ENCODE data around the gene MOB1B. TPM values are rescaled to one million over a fixed set of nuclear protein-coding genes. Genes with fewer than 3 reads are reported as not detected.
"Not testable (repeated sequence)": the region's sequence is repeated elsewhere in the genome, so short reads cannot be mapped to it uniquely, and the experiment has no call there.

MOB1B gene
- total and polyA plus RNA-seq, 8 donors, result 0.87 to 48.8 (median 4.6) TPM

DNA sequence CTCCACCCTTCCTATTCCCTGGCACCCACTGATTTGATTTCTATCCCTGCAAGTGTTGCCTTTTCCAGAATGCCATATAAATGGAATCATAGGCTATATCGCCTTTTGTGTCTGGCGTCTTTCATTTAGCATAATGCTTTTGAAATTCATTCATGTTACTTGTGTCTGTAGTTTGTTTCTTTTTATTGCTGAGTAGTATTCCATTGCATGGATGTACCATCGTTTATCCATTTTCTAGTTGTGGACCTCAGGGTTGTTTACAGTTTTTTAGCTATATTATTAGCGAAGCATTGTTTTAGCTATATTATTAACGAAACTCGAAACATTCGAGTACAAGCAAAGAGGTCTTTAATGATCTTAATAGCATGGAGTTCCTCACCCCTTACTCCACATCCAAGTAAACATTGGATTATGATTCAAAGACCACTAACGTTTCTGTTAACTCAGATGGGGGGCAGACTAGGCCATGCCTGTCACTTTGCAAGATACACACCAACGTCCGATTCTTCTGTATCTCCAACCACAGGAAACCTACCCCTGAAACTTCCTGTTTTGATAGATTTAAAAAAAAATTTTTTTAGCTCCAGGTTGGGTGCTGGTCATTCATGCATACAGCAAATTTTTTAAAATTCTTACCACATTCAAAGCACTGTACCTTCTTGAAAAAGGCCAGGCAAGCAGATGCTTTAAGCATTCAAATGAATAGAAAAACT is 92.4 kb downstream of the MOB1B start:
- Histone ChIP-seq H3K4me1 (peaks cover 11 to 53% (median 34%) of the 10 kb centered on the region in 4 donors), H3K27me3 (no peaks in the 10 kb centered on the region), H3K36me3 (peaks cover 0 to 13% (median 4%) of the 10 kb centered on the region in 4 donors), H3K27ac (peak overlapping the region in 4 of 5 donors; percentile 87 to 92 (median 90)), H3K9me3 (no peaks in the 10 kb centered on the region), H3K4me3 (peak overlapping the region; percentile 81 to 92 (median 86))
- DNase-seq, result no peak
- WGBS, 5 donors, result 66 to 72% (median 66%) methylated on average over 10 of the region's 10 CpGs
- intact Hi-C loops (cut with DNase I; ENCODE audit: low total_unique reads), result loop anchor here (10.0 kb wide), 1 partner anchor 150 kb away; no protein-coding TSS in a partner anchor
- TF ChIP-seq POLR2AphosphoS5 (IDR thresholded peaks at IDR 0.05) (no peak), POLR2A (IDR thresholded peaks at IDR 0.05) (no peak), EP300 (IDR thresholded peaks at IDR 0.05) (no peak)
- TF ChIP-seq, protein P1, sequence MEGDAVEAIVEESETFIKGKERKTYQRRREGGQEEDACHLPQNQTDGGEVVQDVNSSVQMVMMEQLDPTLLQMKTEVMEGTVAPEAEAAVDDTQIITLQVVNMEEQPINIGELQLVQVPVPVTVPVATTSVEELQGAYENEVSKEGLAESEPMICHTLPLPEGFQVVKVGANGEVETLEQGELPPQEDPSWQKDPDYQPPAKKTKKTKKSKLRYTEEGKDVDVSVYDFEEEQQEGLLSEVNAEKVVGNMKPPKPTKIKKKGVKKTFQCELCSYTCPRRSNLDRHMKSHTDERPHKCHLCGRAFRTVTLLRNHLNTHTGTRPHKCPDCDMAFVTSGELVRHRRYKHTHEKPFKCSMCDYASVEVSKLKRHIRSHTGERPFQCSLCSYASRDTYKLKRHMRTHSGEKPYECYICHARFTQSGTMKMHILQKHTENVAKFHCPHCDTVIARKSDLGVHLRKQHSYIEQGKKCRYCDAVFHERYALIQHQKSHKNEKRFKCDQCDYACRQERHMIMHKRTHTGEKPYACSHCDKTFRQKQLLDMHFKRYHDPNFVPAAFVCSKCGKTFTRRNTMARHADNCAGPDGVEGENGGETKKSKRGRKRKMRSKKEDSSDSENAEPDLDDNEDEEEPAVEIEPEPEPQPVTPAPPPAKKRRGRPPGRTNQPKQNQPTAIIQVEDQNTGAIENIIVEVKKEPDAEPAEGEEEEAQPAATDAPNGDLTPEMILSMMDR (IDR thresholded peaks at IDR 0.05), result no peak

DNA sequence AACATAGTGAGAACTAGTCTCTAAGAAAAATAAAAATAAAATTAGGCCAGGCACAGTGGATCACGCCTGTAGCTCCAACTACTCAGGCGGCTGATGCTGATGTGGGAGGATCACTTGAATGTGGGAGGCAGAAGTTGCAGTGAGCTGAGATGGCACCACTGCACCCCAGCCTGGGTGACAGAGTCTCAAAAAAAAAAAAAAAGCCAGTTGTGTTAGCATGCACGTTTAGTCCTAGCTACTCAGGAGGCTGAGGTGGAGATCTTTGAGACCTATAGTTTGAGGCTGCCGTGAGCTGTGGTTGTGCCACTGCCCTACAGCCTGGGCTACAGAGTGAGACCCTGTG is 93.8 kb downstream of the MOB1B start:
- TF ChIP-seq, protein P1 (IDR thresholded peaks at IDR 0.05), result no peak
- TF ChIP-seq EP300 (IDR thresholded peaks at IDR 0.05) (no peak), POLR2A (IDR thresholded peaks at IDR 0.05) (no peak), POLR2AphosphoS5 (IDR thresholded peaks at IDR 0.05) (no peak)
- Histone ChIP-seq H3K9me3 (no peaks in the 10 kb centered on the region), H3K4me1 (peaks cover 11 to 53% (median 34%) of the 10 kb centered on the region in 4 donors), H3K36me3 (peaks cover 0 to 16% (median 5%) of the 10 kb centered on the region in 4 donors), H3K4me3 (no peak overlapping the region), H3K27me3 (no peaks in the 10 kb centered on the region), H3K27ac (peak overlapping the region in 3 of 5 donors; percentile 3 to 61 (median 27))
- no peak for DNase-seq
- 54 to 71% (median 64%) methylated on average over 4 of the region's 4 CpGs for WGBS, 5 donors
- intact Hi-C loops (cut with DNase I; ENCODE audit: low total_unique reads), result loop anchor here (10.0 kb wide), 1 partner anchor 151 kb away; no protein-coding TSS in a partner anchor

DNA sequence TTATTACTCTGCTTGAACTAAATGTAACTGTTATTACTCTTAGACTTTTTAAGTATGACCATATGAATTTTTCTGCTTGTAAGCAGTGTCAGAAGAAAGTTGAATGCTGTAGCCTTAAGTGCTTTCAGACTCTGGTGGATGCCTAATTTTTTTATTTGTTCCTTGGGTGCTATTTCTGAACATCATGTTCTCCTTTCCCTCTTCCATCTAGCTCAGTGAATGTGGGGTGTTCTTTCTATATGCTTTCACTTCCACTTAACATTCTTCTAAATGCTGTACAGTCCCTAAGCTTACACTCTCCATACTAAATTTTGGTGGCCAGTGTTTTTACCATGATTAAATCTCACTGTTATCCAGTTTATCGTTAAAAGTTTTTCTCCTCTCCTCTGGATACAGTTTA is 94.9 kb downstream of the MOB1B start:
- Histone ChIP-seq H3K27me3 (no peaks in the 10 kb centered on the region), H3K27ac (peak overlapping the region in 3 of 5 donors; percentile 3 to 61 (median 35)), H3K36me3 (peaks cover 0 to 16% (median 5%) of the 10 kb centered on the region in 4 donors), H3K4me1 (peaks cover 11 to 52% (median 34%) of the 10 kb centered on the region in 4 donors), H3K4me3 (peak overlapping the region in 2 of 4 donors; percentile 4), H3K9me3 (no peaks in the 10 kb centered on the region)
- no peak for DNase-seq
- 52 to 71% (median 65%) methylated on average over 1 of the region's 1 CpG for WGBS, 5 donors
- TF ChIP-seq POLR2A (IDR thresholded peaks at IDR 0.05) (no peak), EP300 (IDR thresholded peaks at IDR 0.05) (no peak), POLR2AphosphoS5 (IDR thresholded peaks at IDR 0.05) (peak in 1 of 3 donors; percentile 1)
- intact Hi-C loops (cut with DNase I; ENCODE audit: low total_unique reads), result loop anchor here (10.0 kb wide), 1 partner anchor 152 kb away; no protein-coding TSS in a partner anchor

DNA sequence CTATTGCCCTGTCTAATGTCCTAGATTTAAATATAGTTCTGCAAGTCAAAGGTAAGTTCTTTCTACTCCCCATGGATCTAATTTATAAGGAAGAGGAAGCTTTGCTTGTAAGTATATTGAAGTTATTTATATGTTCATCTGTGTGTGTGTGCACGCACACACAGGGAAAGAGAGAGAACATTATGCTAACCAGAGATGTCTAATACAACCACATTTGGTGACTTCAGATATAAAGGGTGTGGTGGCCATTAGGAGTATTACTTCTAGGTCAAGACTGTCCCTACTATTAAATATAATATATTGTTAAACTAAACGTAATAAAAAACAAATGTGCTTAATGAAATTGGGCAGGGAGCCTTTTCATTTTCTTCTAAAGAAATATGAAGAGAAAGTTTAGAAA is 95.4 kb downstream of the MOB1B start:
- DNase-seq, result no peak
- H3K9me3 ChIP-seq, result no peaks in the 10 kb centered on the region
- H3K4me1 ChIP-seq, result peaks cover 11 to 48% (median 30%) of the 10 kb centered on the region in 4 donors
- intact Hi-C loops (cut with DNase I; ENCODE audit: low total_unique reads), result loop anchor here (10.0 kb wide), 1 partner anchor 153 kb away; no protein-coding TSS in a partner anchor
- H3K27ac ChIP-seq, result peak overlapping the region in 2 of 5 donors; percentile 35 to 61
- TF ChIP-seq POLR2AphosphoS5 (IDR thresholded peaks at IDR 0.05) (no peak), POLR2A (IDR thresholded peaks at IDR 0.05) (no peak), EP300 (IDR thresholded peaks at IDR 0.05) (no peak)
- TF ChIP-seq, protein P1 (IDR thresholded peaks at IDR 0.05), result no peak
- H3K27me3 ChIP-seq, result no peaks in the 10 kb centered on the region
- WGBS, 5 donors, result 47 to 66% (median 56%) methylated on average over 2 of the region's 2 CpGs
- H3K4me3 ChIP-seq, result peak overlapping the region in 1 of 4 donors; percentile 4
- peaks cover 0 to 16% (median 5%) of the 10 kb centered on the region in 4 donors for H3K36me3 ChIP-seq

DNA sequence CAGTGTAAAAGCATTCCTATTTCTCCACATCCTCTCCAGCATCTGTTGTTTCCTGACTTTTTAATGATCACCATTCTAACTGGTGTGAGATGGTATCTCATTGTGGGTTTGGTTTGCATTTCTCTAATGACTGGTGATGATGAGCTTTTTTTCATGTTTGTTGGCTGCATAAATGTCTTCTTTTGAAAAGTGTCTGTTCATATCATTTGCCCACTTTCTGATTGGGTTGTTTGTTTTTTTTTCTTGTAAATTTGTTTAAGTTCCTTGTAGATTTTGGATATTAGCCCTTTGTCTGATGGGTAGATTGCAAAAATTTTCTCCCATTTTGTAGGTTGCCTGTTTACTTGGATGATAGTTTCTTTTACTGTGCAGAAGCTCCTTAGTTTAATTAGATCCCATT is 97.5 kb downstream of the MOB1B start:
- not testable (repeated sequence) for H3K9me3 ChIP-seq, H3K4me3 ChIP-seq, H3K27ac ChIP-seq, H3K27me3 ChIP-seq, DNase-seq
- peaks cover 0 to 16% (median 5%) of the 10 kb centered on the region in 4 donors for H3K36me3 ChIP-seq
- peaks cover 3 to 52% (median 31%) of the 10 kb centered on the region in 4 donors for H3K4me1 ChIP-seq
- intact Hi-C loops (cut with DNase I; ENCODE audit: low total_unique reads), result loop anchor here (10.0 kb wide), 1 partner anchor 155 kb away; no protein-coding TSS in a partner anchor

DNA sequence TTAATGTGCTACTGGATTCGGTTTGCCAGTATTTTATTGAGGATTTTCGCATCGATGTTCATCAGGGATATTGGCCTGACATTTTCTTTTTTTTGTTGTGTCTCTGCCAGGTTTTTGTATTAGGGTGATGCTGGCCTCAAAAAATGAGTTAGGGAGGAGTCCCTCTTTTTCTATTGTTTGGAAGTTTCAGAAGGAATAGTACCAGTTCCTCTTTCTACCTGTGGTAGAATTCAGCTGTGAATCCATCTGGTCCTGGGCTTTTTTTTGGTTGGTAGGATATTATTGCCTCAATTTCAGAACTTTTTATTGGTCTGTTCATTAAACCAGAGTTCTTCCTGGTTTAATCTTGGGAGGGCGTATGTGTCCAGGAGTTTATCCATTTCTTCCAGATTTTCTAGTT is 99.2 kb downstream of the MOB1B start:
- intact Hi-C loops (cut with DNase I; ENCODE audit: low total_unique reads); H3K4me3 ChIP-seq; H3K27ac ChIP-seq; H3K9me3 ChIP-seq; DNase-seq; H3K27me3 ChIP-seq: not testable (repeated sequence)
- 97 to 100% (median 99%) methylated on average over 4 of the region's 4 CpGs for WGBS, 5 donors
- Histone ChIP-seq H3K36me3 (peaks cover 0 to 16% (median 5%) of the 10 kb centered on the region in 4 donors), H3K4me1 (peaks cover 3 to 37% (median 20%) of the 10 kb centered on the region in 4 donors)
